Islet precursor cell (in vitro differentiated cells): ENCODE data around the gene TBC1D25.
A peak's percentile ranks its signal among the peaks of the same experiment; 100 is the strongest.

Experiments
- DNase-seq: peaks from one replicate; pipeline ENCODE4 v3.0.0-alpha.2; 2018

TBC1D25 gene

GRCh38 chrX:48569958-48570357, 30.4 kb downstream of the TBC1D25 start:
- no peak for DNase-seq

- DNase-seq: no peak
Measured at GRCh38 chrX:48573690-48574269, 34.3 kb downstream of the TBC1D25 start.

DNA sequence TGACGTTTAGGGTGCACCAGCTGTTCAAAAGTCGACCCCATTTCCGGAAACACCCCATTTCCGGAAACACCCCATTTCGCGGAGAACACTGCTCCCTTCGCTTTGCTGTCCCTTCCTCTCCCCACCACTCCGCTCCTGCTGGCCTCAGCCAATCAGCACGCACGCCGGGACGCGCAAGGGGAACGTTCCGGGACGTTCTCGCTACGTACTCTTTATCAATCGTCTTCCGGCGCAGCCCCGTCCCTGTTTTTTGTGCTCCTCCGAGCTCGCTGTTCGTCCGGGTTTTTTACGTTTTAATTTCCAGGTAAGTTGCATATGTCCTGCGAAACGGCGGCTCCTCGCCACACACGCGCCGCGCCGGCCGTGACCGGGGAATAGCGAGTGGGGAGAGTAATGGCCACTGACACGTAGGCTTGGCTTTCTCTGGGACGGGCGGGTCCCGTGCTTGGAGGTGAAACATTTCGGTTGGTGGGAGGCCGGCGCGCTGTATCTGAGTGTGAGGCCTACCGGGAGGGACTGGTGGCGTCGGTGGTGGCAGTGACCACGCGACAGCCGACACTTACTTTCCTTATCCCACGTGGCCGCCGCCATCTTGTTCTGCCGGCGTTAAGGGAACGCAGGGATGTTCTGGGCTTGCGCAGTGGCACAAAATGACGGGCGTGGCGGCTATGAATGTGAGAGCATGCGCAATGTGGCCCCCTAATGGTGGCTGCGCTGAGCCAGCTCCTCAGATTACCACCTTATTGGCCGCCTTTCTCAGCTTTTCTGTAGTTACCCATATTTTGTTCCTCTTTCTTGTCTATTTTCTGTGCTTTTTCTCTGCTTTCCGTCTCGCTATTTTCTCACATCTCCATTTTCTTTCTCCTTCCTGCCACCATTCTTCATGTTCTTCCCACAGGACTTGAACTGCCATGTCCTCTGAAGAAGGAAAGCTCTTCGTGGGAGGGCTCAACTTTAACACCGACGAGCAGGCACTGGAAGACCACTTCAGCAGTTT, 35.1 kb downstream of the TBC1D25 start, which contains the start of gene RBM3:
TSS of gene RBM3 (plus strand) at position 215 of the 997 bp plus-strand sequence. CDS start at position 912, 697 bp downstream.
- DNase-seq: peak; percentile 89

- DNase-seq: no peak
Measured at GRCh38 chrX:48575642-48576041, 36.1 kb downstream of the TBC1D25 start.

- DNase-seq: no peak
Measured at GRCh38 chrX:48576108-48576507, 36.6 kb downstream of the TBC1D25 start.

- no peak for DNase-seq
Measured at GRCh38 chrX:48578661-48579128, 39.2 kb downstream of the TBC1D25 start.

GRCh38 chrX:48579259-48579658, 39.7 kb downstream of the TBC1D25 start:
- no peak for DNase-seq

DNA sequence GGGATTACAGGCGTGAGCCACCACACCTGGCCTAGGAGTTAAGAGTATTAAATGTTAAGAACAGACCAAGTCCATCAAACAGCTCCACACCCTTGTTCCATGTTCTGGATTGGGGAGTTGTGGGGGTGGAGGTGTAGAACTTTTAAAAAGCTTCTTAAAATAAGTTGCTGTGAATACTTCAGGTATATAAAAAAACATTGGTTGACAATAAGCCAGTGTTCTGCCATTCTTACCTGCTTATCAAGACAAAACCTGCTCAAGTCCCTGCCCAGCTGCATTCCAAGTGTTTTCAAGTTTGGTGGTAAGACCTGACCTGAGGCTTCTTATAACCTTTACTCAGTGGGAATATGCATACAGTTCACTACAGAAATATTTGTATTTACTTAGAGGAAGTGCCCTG, 41.1 kb downstream of the TBC1D25 start:
- DNase-seq: no peak

GRCh38 chrX:48584698-48585097, 45.2 kb downstream of the TBC1D25 start:
- DNase-seq: no peak

DNA sequence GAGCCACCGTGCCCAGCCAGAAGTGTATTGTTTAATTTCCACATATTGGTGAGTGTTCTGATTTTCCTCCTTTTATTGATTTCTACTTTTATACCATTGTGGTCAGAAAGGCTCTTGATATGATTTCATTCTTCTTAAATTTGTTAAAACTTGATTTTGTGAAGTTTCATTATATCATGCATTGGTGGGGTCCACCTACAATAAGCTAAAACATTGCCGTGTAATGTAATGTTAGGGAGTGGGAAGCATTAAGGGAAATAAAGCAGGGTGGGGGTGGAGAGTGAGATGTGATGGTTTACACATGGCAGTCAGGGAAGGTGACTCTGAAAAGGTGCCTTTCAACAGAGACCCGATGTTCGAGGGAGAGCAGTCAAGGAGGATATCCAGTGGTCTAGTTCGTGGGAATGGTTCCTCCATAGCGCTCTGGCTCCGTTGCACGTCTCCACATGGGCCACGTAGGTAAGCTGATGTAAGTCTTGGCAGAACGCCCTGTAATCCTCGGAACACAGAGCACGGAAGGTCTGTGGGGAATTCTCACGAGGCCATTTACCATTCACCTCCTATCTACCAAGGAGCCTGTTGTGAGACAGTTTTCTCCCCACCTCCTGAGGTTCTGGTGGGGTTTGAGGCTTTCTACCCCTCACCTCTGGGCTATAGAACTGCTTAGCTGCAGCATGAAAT, 50.1 kb downstream of the TBC1D25 start:
- no peak for DNase-seq

- no peak for DNase-seq
Measured at GRCh38 chrX:48590203-48591103, 50.9 kb downstream of the TBC1D25 start.

GRCh38 chrX:48591255-48591791, 51.8 kb downstream of the TBC1D25 start:
- DNase-seq: peak; percentile 65

GRCh38 chrX:48592971-48593370, 53.5 kb downstream of the TBC1D25 start:
- DNase-seq: no peak

- DNase-seq: no peak
Measured at GRCh38 chrX:48595929-48596328, 56.4 kb downstream of the TBC1D25 start.

DNA sequence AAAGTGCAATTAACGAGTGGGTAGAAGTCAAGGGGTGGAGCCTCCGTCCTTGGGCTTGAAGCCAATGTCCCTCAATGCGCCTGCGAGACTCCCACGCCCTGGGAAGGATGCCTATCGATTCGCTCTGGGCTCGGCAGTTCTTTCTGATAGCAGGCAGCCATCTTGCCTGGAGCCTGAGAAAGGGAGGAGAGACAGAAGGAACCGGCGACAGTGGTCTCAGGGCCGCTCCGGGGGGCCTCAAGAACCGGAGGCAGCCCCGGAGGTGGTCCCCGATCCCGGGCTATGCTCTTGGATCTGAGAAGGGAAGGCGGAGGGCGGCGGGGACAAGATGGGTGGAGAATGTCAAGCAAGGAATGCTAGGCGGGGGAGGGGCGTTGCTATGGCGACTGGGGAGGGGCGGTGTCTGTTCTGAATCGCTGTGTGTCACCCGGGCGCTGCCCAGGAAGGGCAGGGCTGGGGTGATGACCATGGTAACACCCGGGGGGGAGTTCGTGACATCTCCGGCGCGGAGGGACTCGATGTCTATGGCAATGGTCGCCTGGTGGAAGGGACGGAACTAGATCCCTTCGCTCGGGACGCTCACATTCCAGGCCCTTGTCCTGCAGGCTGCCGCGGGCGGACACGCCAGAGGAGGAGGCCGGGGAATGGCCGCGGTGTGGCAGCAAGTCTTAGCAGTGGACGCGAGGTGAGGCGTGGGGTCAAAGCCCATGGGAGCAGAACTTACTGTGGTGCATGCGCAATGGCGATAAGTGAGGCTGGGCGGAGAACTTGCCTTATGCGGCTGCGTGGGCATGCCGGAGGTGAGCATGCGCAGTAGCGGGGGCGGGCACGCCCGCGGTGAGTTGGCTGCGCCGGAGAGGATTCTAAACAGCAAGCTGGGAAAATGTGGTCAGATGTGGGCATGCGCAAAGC, 58.1 kb downstream of the TBC1D25 start, which contains the start of gene WDR13:
TSS of gene WDR13 (plus strand) at position 140 of the 912 bp plus-strand sequence. CDS start at position 645, 505 bp downstream.
- peak; percentile 94 for DNase-seq

- DNase-seq: no peak
Measured at GRCh38 chrX:48598614-48599013, 59.1 kb downstream of the TBC1D25 start.

GRCh38 chrX:48599341-48599740, 59.8 kb downstream of the TBC1D25 start:
- DNase-seq: no peak

DNA sequence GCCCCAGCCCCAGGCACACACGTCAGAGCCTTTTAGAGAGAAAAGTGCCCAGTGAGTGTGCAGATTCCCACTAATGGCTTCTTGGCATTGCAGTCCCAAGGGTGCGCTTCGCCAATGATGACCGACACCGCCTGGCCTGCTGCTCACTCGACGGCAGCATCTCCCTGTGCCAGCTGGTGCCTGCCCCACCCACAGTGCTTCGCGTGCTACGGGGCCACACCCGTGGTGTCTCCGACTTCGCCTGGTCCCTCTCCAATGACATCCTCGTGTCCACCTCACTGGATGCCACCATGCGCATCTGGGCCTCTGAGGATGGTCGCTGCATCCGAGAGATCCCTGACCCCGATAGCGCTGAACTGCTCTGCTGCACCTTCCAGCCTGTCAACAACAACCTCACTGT, 60.7 kb downstream of the TBC1D25 start:
- DNase-seq: no peak

DNA sequence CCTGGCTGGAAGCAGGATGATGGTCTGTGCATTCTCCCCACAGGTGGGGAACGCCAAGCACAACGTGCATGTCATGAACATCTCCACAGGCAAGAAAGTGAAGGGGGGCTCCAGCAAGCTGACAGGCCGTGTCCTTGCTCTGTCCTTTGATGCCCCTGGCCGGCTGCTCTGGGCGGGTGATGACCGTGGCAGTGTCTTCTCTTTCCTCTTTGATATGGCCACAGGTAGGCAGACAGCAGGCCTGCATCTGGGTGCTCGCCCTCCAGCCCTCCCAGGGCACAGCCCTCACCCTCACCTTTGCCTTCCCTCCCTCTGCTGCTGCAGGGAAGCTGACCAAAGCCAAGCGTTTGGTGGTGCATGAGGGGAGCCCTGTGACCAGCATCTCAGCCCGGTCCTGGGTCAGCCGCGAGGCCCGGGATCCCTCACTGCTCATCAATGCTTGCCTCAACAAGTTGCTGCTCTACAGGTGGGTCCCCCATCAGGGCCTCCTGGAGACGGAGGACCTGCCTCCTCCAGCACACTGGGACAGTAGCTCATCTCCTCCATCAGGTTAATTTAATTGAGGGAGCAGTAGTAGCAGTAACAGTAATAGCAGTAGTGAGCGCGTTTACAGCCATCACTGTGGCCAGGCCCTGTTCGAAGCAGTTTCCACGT, 62.4 kb downstream of the TBC1D25 start:
- DNase-seq: no peak

- DNase-seq: no peak
Measured at GRCh38 chrX:48604701-48605100, 65.2 kb downstream of the TBC1D25 start.
